HEK293 (cell line): ENCODE results near the gene FGFRL1.
A peak's percentile ranks its signal among the peaks of the same experiment; 100 is the strongest.
"Not testable (repeated sequence)": the region's sequence is repeated elsewhere in the genome, so short reads cannot be mapped to it uniquely, and the experiment has no call there.

ENCODE experiments used
- CTCF ChIA-PET: fragments of 350-600 bp; formaldehyde crosslinking; extraction: SDS; loops from one replicate; lab custom pipeline; 2021; ENCODE audit warnings: antibody characterized with exemption; lab: Yijun Ruan, JAX
- POLR2A ChIA-PET: fragments of 300-600 bp; formaldehyde crosslinking; extraction: SDS; loops from one replicate; lab custom pipeline; 2020; ENCODE audit warnings: antibody characterized with exemption, inconsistent platforms; lab: Yijun Ruan, JAX
- H3K27ac ChIP-seq: fragments of 200-500 bp; sonication (Bioruptor generic); 2 replicates; pipeline ENCODE4 v1.5.1; 2014; ENCODE audit warnings: low read depth, low read length, control low read depth, inconsistent platforms; ENCODE audit errors: extremely low read depth
- H3K36me3 ChIP-seq, 2 experiments: fragments of 200-500 bp in 1 of 2; sonication (Bioruptor generic) in 1 of 2; 1 replicate in 1 of 2; 2 replicates in 1 of 2; pipeline ENCODE4 v1.5.1; 2014 to 2017; ENCODE audit warnings: inconsistent platforms in 2 of 2, low read length in 2 of 2; ENCODE audit not compliant: control insufficient read depth in 2 of 2, insufficient read depth in 1 of 2
- H3K4me1 ChIP-seq: fragments of 200-500 bp; sonication (Bioruptor generic); 2 replicates; pipeline ENCODE4 v1.5.1; 2014; ENCODE audit warnings: mild to moderate bottlenecking, low read length, inconsistent platforms; ENCODE audit not compliant: control insufficient read depth, insufficient read depth
- H3K4me3 ChIP-seq: 2 replicates; pipeline ENCODE4 v1.5.1; 2011; ENCODE audit warnings: low read depth, mild to moderate bottlenecking, control low read depth, low read length, moderate library complexity
- H3K9me3 ChIP-seq: fragments of 200-500 bp; sonication (Bioruptor generic); 2 replicates; pipeline ENCODE4 v1.5.1; 2014; ENCODE audit warnings: low read depth, low read length, inconsistent platforms; ENCODE audit not compliant: control insufficient read depth, insufficient read depth
- BCL11B ChIP-seq: fragments of 450-650 bp; formaldehyde crosslinking; IDR thresholded peaks from 2 replicates; pipeline ENCODE4 v1.5.1; 2016; ENCODE audit warnings: low read depth, missing biosample characterization, missing genetic modification characterization
- HOXD13 ChIP-seq: sonication (generic); formaldehyde crosslinking; IDR thresholded peaks from 2 replicates; pipeline ENCODE4 v1.8.0; 2022; ENCODE audit warnings: missing genetic modification reagents, borderline replicate concordance
- KLF1 ChIP-seq: fragments of 450-650 bp; formaldehyde crosslinking; IDR thresholded peaks from 2 replicates; pipeline ENCODE4 v1.5.1; 2016; ENCODE audit warnings: missing biosample characterization, missing genetic modification characterization
- OSR2 ChIP-seq: fragments of 450-650 bp; formaldehyde crosslinking; IDR thresholded peaks from 2 replicates; pipeline ENCODE4 v1.5.1; 2016; ENCODE audit warnings: missing biosample characterization, missing genetic modification characterization
- SP2 ChIP-seq: fragments of 450-650 bp; formaldehyde crosslinking; IDR thresholded peaks from 2 replicates; pipeline ENCODE4 v1.5.1; 2016; ENCODE audit warnings: missing biosample characterization, missing genetic modification characterization
- ZBTB26 ChIP-seq: fragments of 450-650 bp; formaldehyde crosslinking; optimal IDR thresholded peaks from 2 replicates; pipeline ENCODE3; 2016; ENCODE audit warnings: missing biosample characterization, mild to moderate bottlenecking, missing genetic modification characterization
- ZNF335 ChIP-seq: fragments of 450-650 bp; formaldehyde crosslinking; conservative IDR thresholded peaks from 2 replicates; pipeline ENCODE4 v1.5.1; 2016; ENCODE audit warnings: missing biosample characterization, missing genetic modification characterization
- ZNF416 ChIP-seq: fragments of 450-650 bp; formaldehyde crosslinking; IDR thresholded peaks from 2 replicates; pipeline ENCODE4 v1.5.1; 2016; ENCODE audit warnings: missing biosample characterization, missing genetic modification characterization
- ZNF548 ChIP-seq: fragments of 450-650 bp; formaldehyde crosslinking; IDR thresholded peaks from 2 replicates; pipeline ENCODE4 v1.5.1; 2016; ENCODE audit warnings: missing biosample characterization, missing genetic modification characterization
- ZNF677 ChIP-seq: fragments of 450-650 bp; IDR thresholded peaks from 2 replicates; pipeline ENCODE4 v1.5.0; 2018; ENCODE audit warnings: missing biosample characterization, mild to moderate bottlenecking, missing genetic modification characterization, moderate library complexity
- ZNF843 ChIP-seq: fragments of 450-650 bp; formaldehyde crosslinking; IDR thresholded peaks from 2 replicates; pipeline ENCODE4 v1.5.1; 2016; ENCODE audit warnings: missing biosample characterization, missing genetic modification characterization
- TF ChIP-seq, protein P1 (sequence below): fragments of 450-650 bp; formaldehyde crosslinking; IDR thresholded peaks from 2 replicates; pipeline ENCODE4 v1.5.1; 2017; ENCODE audit warnings: missing biosample characterization, missing genetic modification characterization
- TF ChIP-seq, protein P2 (sequence below): fragments of 450-650 bp; formaldehyde crosslinking; IDR thresholded peaks from 2 replicates; pipeline ENCODE4 v1.5.1; 2016; ENCODE audit warnings: missing biosample characterization, missing genetic modification characterization

FGFRL1 gene

GRCh38 chr4:996997-997374 lies 14.4 kb upstream of the FGFRL1 start:
- CTCF ChIA-PET = no interaction called here
- Histone ChIP-seq H3K36me3 (no peaks in the 10 kb centered on the region), H3K4me1 (no peaks in the 10 kb centered on the region; the same call in 1 of the 2 replicates), H3K9me3 (no peaks in the 10 kb centered on the region), H3K4me3 (no peak overlapping the region), H3K27ac (no peak overlapping the region)
- TF ChIP-seq SP2 (tag by site-specific recombination) = peak; percentile 7; the same call in 1 of the 2 replicates
- no peak for TF ChIP-seq ZNF548 (tag by site-specific recombination)
- POLR2A ChIA-PET = no interaction called here

DNA sequence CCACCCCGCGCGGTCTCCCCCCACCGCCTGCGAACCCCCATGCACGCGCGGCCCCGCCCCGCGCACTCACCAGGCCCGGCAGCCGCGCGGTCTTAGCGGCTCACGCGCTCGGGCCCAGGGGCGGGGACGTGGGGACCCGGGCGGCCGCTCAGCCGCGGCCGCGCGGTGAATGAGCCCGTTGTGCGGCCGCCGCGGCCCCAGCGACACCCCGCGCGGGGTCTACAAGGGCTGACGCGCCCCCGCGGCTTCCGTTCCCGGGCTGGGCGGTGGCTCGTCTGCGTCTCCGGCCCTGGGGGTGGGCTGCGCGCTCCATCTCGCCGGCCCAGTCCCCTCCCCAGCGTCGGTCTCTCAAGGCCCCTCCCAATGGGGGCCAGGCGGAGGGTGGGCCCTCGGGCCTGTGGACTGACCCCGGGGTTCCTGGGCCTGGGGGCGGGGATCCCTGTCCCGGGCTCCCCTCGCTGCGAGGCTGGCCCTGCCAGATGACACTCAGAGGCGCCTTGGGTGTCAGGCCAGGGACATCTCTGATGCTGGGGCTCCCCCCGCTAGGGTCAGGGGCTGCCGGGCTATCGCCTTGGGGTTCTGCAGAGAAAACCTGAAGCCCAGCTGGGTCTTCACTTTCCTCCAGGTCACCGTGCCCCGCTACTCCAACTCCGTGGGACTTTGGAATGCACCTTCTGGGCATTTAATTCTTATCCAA lies 13.9 kb upstream of the FGFRL1 start:
- H3K4me3 ChIP-seq = no peak overlapping the region
- ChIA-PET POLR2A (no interaction called here), CTCF (no interaction called here)
- no peaks in the 10 kb centered on the region; the same call in 1 of the 2 replicates for H3K4me1 ChIP-seq
- no peak overlapping the region for H3K27ac ChIP-seq
- no peaks in the 10 kb centered on the region for H3K36me3 ChIP-seq
- H3K9me3 ChIP-seq = no peaks in the 10 kb centered on the region
- no peak for TF ChIP-seq OSR2 (tag by site-specific recombination)

GRCh38 chr4:998096-998691 lies 13.2 kb upstream of the FGFRL1 start:
- TF ChIP-seq KLF1 = peak; percentile 72
- TF ChIP-seq ZNF677 (tag by site-specific recombination) = no peak
- no peak for TF ChIP-seq ZNF548 (tag by site-specific recombination)
- no peak for TF ChIP-seq BCL11B

DNA sequence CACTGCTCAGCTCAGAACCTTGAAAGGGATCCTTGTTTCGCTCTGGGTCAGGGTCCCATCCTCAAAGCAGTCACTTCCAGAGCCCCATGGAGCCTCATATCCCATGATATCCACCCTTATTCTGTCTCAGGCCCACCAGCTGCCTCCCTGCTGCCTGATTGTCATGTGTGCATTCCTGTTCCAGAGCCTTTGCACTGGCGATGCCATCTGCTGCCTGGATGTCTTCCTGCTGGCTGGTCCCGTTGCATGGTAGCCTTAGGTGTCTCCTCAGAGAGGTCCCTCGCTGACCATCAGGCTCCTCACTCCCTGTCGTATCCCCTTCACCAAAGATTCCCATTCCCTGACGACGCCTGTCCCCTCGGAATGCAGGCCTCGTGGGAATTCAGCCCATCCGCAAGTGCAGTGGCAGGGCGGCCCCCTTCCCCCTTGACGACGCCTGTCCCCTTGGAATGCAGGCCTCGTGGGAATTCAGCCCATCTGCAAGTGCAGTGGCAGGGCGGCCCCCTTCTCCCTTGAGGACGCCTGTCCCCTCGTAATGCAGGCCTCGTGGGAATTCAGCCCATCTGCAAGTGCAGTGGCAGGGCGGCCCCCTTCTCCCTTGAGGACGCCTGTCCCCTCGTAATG lies 12.1 kb upstream of the FGFRL1 start:
- POLR2A ChIA-PET = not testable (repeated sequence)

More at GRCh38 chr4:998096-998691, 13.2 kb upstream of the FGFRL1 start:
- CTCF ChIA-PET = interaction anchor here (0.7 kb wide), 1 partner anchor 695 kb away, joined by 3 read pairs; no protein-coding TSS in a partner anchor
- H3K27ac ChIP-seq = no peak overlapping the region
- no peaks in the 10 kb centered on the region for H3K9me3 ChIP-seq
- H3K4me3 ChIP-seq = no peak overlapping the region
- no peaks in the 10 kb centered on the region for H3K36me3 ChIP-seq
- POLR2A ChIA-PET = no interaction called here
- H3K4me1 ChIP-seq = no peaks in the 10 kb centered on the region; the same call in 1 of the 2 replicates

DNA sequence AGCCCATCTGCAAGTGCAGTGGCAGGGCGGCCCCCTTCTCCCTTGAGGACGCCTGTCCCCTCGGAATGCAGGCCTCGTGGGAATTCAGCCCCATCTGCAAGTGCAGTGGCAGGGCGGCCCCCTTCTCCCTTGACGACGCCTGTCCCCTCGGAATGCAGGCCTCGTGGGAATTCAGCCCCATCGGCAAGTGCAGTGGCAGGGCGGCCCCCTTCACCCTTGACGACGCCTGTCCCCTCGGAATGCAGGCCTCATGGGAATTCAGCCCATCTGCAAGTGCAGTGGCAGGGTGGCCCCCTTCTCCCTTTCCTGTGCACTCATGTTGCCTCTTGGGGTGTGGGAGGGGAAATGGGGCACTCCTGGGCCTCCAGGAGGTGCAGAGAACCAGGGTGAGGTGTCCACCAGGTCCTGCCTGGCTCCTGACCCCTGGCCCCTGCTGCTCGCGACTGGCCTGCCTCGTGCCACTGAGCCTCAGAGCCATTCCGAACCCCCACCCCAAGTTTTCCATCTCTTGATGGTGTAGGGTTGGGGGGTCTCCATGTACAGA lies 11.5 kb upstream of the FGFRL1 start:
- ChIA-PET CTCF (no interaction called here), POLR2A (no interaction called here)
- TF ChIP-seq HOXD13 (CRISPR knock-in tag) (no peak), ZBTB26 (tag by site-specific recombination) (no peak), ZNF843 (tag by site-specific recombination) (no peak), ZNF416 (tag by site-specific recombination) (no peak)
- TF ChIP-seq, protein P1, sequence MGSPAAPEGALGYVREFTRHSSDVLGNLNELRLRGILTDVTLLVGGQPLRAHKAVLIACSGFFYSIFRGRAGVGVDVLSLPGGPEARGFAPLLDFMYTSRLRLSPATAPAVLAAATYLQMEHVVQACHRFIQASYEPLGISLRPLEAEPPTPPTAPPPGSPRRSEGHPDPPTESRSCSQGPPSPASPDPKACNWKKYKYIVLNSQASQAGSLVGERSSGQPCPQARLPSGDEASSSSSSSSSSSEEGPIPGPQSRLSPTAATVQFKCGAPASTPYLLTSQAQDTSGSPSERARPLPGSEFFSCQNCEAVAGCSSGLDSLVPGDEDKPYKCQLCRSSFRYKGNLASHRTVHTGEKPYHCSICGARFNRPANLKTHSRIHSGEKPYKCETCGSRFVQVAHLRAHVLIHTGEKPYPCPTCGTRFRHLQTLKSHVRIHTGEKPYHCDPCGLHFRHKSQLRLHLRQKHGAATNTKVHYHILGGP (tag by site-specific recombination) = no peak
- TF ChIP-seq, protein P2, sequence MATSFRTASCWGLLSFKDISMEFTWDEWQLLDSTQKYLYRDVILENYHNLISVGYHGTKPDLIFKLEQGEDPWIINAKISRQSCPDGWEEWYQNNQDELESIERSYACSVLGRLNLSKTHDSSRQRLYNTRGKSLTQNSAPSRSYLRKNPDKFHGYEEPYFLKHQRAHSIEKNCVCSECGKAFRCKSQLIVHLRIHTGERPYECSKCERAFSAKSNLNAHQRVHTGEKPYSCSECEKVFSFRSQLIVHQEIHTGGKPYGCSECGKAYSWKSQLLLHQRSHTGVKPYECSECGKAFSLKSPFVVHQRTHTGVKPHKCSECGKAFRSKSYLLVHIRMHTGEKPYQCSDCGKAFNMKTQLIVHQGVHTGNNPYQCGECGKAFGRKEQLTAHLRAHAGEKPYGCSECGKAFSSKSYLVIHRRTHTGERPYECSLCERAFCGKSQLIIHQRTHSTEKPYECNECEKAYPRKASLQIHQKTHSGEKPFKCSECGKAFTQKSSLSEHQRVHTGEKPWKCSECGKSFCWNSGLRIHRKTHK (tag by site-specific recombination) = no peak
- no peaks in the 10 kb centered on the region; the same call in 1 of the 2 replicates for H3K4me1 ChIP-seq
- no peaks in the 10 kb centered on the region for H3K9me3 ChIP-seq
- H3K36me3 ChIP-seq = no peaks in the 10 kb centered on the region
- no peak overlapping the region for H3K4me3 ChIP-seq
- no peak overlapping the region for H3K27ac ChIP-seq

More for the DNA sequence above, 12.1 kb upstream of the FGFRL1 start:
- CTCF ChIA-PET, H3K9me3 ChIP-seq, H3K4me3 ChIP-seq, H3K27ac ChIP-seq, H3K36me3 ChIP-seq, H3K4me1 ChIP-seq: not testable (repeated sequence)
- 0 out of 2 replicates have a peak, but pooled peaks have one; percentile 17 for TF ChIP-seq ZNF335 (tag by site-specific recombination)
